Endothelial cell of umbilical vein (primary cell): Measurements from ENCODE around the gene AURKAIP1. TPM values are rescaled to one million over a fixed set of nuclear protein-coding genes. Genes with fewer than 3 reads are reported as not detected.

Experiments used
- BruUV-seq: library from RNA; stranded (reverse); fragments of 400-500 nt; replicated peaks from 2 replicates; lab custom pipeline; 2021; lab: Mats Ljungman, UMichigan
- CTCF ChIA-PET: fragments of 300-600, 350-600 bp; sonication (Branson Sonifier 250); formaldehyde crosslinking; loops from one replicate; lab custom pipeline; 2021; ENCODE audit warnings: antibody characterized with exemption, inconsistent platforms; lab: Charles Lee
- POLR2A ChIA-PET: fragments of 300-600, 350-600 bp; sonication (Branson Sonifier 250); formaldehyde crosslinking; loops from one replicate; lab custom pipeline; 2021; ENCODE audit warnings: antibody characterized with exemption, inconsistent platforms; lab: Charles Lee
- DNase-seq: peaks from one replicate; pipeline ENCODE4 v3.0.0-alpha.2; 2011; ENCODE audit warnings: low read depth, low spot score
- FAIRE-seq: peaks from 2 replicates; lab custom pipeline; 2011; peaks lifted over from hg19 to GRCh38; lab: Jason Lieb, UNC
- H2AFZ ChIP-seq: 2 replicates; pipeline ENCODE4 v1.6.0; 2012; ENCODE audit warnings: low read depth, low read length, control low read depth, inconsistent platforms
- H3K27ac ChIP-seq: 2 replicates; pipeline ENCODE4 v1.5.1; 2011; ENCODE audit warnings: low read depth, mild to moderate bottlenecking, control low read depth, low read length, moderate library complexity; ENCODE audit not compliant: insufficient read depth
- H3K27me3 ChIP-seq, 2 experiments: 2 replicates each; pipeline versions ENCODE4 v1.6.0 to v1.6.1; 2011; ENCODE audit warnings: low read length in 2 of 2, mixed read lengths in 1 of 2; ENCODE audit not compliant: control insufficient read depth in 2 of 2, insufficient read depth in 2 of 2
- H3K36me3 ChIP-seq, 2 experiments: 2 replicates in 1 of 2; 3 replicates in 1 of 2; pipeline ENCODE4 v1.5.1; 2011; ENCODE audit warnings: low read length in 2 of 2, mild to moderate bottlenecking in 1 of 2, moderate library complexity in 1 of 2; ENCODE audit not compliant: control insufficient read depth in 2 of 2, insufficient read depth in 2 of 2; ENCODE audit errors: extremely low read depth in 1 of 2
- H3K4me1 ChIP-seq: 3 replicates; pipeline ENCODE4 v1.5.1; 2011; ENCODE audit warnings: mild to moderate bottlenecking, low read length; ENCODE audit not compliant: control insufficient read depth, insufficient read depth; ENCODE audit errors: extremely low read depth
- H3K4me2 ChIP-seq: 2 replicates; pipeline ENCODE4 v1.6.1; 2011; ENCODE audit warnings: low read length, control low read depth, mixed read lengths; ENCODE audit not compliant: insufficient read depth
- H3K4me3 ChIP-seq, 3 experiments: fragments of 200-600 bp in 1 of 3; sonication (generic), shearing (Covaris generic) in 1 of 3; replicated peaks in 1 of 3; 2 replicates each; pipeline ENCODE4 v1.5.1; 2011 to 2016; ENCODE audit warnings: control low read depth in 3 of 3, low read length in 3 of 3, mild to moderate bottlenecking in 2 of 3, inconsistent platforms in 1 of 3, low read depth in 1 of 3, moderate library complexity in 1 of 3; ENCODE audit not compliant: insufficient read depth in 1 of 3
- H3K79me2 ChIP-seq: 2 replicates; pipeline ENCODE4 v1.6.0; 2012; ENCODE audit warnings: low read length, inconsistent platforms; ENCODE audit not compliant: control insufficient read depth, insufficient read depth
- H3K9ac ChIP-seq: replicated peaks from 2 replicates; pipeline ENCODE3; 2011; ENCODE audit warnings: low read length, control low read depth; ENCODE audit not compliant: insufficient read depth; ENCODE audit errors: extremely low read depth
- H3K9me1 ChIP-seq: replicated peaks from 3 replicates; pipeline ENCODE4 v1.6.0; 2011; ENCODE audit warnings: mild to moderate bottlenecking, low read length; ENCODE audit not compliant: control insufficient read depth, insufficient read depth; ENCODE audit errors: extremely low read depth
- H3K9me3 ChIP-seq: replicated peaks from 2 replicates; pipeline ENCODE4 v1.5.1; 2012; ENCODE audit warnings: low read length, inconsistent platforms; ENCODE audit not compliant: control insufficient read depth, insufficient read depth
- H4K20me1 ChIP-seq: replicated peaks from 2 replicates; pipeline ENCODE3; 2011; ENCODE audit warnings: mild to moderate bottlenecking, low read length; ENCODE audit not compliant: control insufficient read depth, insufficient read depth; ENCODE audit errors: extremely low read depth
- EZH2 ChIP-seq: IDR thresholded peaks from 2 replicates; pipeline ENCODE4 v1.6.1; 2012; ENCODE audit warnings: borderline replicate concordance, low read depth, mild to moderate bottlenecking, moderate library complexity, low read length, inconsistent platforms; ENCODE audit not compliant: severe bottlenecking
- FOS ChIP-seq: IDR thresholded peaks from 2 replicates; pipeline ENCODE4 v1.6.1; 2011; ENCODE audit warnings: mild to moderate bottlenecking, low read length, moderate library complexity, borderline replicate concordance; ENCODE audit not compliant: insufficient read depth
- GATA2 ChIP-seq: IDR thresholded peaks from 2 replicates; pipeline ENCODE4 v1.7.0; 2011; ENCODE audit warnings: low read depth, mild to moderate bottlenecking, moderate library complexity, mixed read lengths, low read length; ENCODE audit not compliant: insufficient read length, insufficient read depth
- JUN ChIP-seq: IDR thresholded peaks from 2 replicates; pipeline ENCODE4 v1.6.1; 2011; ENCODE audit warnings: borderline replicate concordance, low read depth; ENCODE audit not compliant: insufficient read length, insufficient read depth
- MYC ChIP-seq: IDR thresholded peaks from one replicate; pipeline ENCODE4 v1.6.1; 2011; ENCODE audit warnings: mild to moderate bottlenecking, low read depth, low read length
- POLR2A ChIP-seq: IDR thresholded peaks from 2 replicates; pipeline ENCODE4 v1.6.1; 2012; ENCODE audit warnings: low read depth, mild to moderate bottlenecking, control low read depth, low read length
- POLR2AphosphoS5 ChIP-seq: IDR thresholded peaks from 2 replicates; pipeline ENCODE4 v1.6.1; 2012; ENCODE audit warnings: low read depth, mild to moderate bottlenecking, control low read depth, low read length, moderate library complexity; ENCODE audit not compliant: insufficient read depth
- dilution Hi-C: fragments of 300-500 bp; cut with MboI; formaldehyde crosslinking; loops from one replicate; pipeline ENCODE4 v1.15.0; 2019; ENCODE audit warnings: low sequenced_read_pairs; ENCODE audit not compliant: extremely low pct_ligation_motif_present
- intact Hi-C: fragments of 100-400 bp; cut with micrococcal nuclease; formaldehyde crosslinking; loops from one replicate; pipeline ENCODE4 v1.10.0; 2022
- polyA plus RNA-seq, 4 experiments: library from polyadenylated mRNA; depleted of rRNA in 3 of 4; stranded (reverse) in 3 of 4; unstranded in 1 of 4; fragments of >200 nt; gene quantifications; 2 replicates each; pipeline versions ENCODE4 v1.2.1 to v1.2.3, GENCODE V29; 2011 to 2012; ENCODE audit warnings: missing spikeins in 1 of 4
- total RNA-seq: library from RNA; stranded (reverse); gene quantifications from 2 replicates; pipeline ENCODE4 v1.2.3, GENCODE V29; 2021
- TF ChIP-seq, protein P1 (sequence below), 2 donors: IDR thresholded peaks; 1 replicate in 1 of 2; 2 replicates in 1 of 2; pipeline ENCODE4 v1.5.1; 2011; ENCODE audit warnings: low read length in 2 of 2, mild to moderate bottlenecking in 2 of 2, moderate library complexity in 2 of 2, control low read depth in 1 of 2, inconsistent platforms in 1 of 2, low read depth in 1 of 2; ENCODE audit not compliant: insufficient read depth in 1 of 2; ENCODE audit errors: extremely low read depth in 1 of 2
- TF ChIP-seq, protein P2 (sequence below): IDR thresholded peaks from 2 replicates; pipeline ENCODE4 v1.6.1; 2011; ENCODE audit not compliant: insufficient read depth, insufficient read length

AURKAIP1 gene
- total and polyA plus RNA-seq, 2 donors (not counting 3 experiments of a cell fraction or from before 2014, with no cell fraction given): 73.3 to 151 TPM

DNA sequence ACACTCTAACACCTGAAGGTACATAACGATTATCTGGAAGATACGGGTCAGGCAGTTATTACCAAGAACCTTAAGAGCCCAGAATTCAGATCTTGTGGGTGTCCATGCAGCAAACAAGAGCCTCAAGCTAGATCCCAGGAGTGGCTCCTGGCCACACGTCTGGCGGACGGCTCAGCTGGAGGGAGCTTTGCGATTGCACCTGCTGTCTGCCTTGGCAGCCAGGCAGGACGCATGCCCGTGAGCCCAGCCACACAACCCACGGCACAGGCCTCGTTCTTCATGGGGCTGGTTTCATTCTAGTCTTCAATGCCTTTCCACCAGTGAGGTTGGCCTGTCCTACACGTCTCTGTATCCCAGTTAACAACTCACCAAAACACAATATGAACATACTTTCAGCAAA lies 18.4 kb upstream of the AURKAIP1 start:
- Histone ChIP-seq H2AFZ (no peak overlapping the region), H3K4me1 (peaks cover 13% of the 10 kb centered on the region), H3K36me3 (peaks cover 30 to 49% of the 10 kb centered on the region in 2 experiments), H4K20me1 (no peaks in the 10 kb centered on the region), H3K4me2 (no peak overlapping the region), H3K4me3 (no peak overlapping the region), H3K27me3 (no peaks in the 10 kb centered on the region), H3K9ac (no peak overlapping the region), H3K9me3 (no peaks in the 10 kb centered on the region), H3K9me1 (no peaks in the 10 kb centered on the region), H3K79me2 (peaks cover 38% of the 10 kb centered on the region), H3K27ac (no peak overlapping the region)
- dilution Hi-C loops: no loop called here
- no TSS peak for BruUV-seq
- FAIRE-seq: no peak
- TF ChIP-seq GATA2 (no peak), POLR2AphosphoS5 (no peak), EZH2 (no peak), JUN (no peak), MYC (no peak), FOS (no peak), POLR2A (no peak)
- TF ChIP-seq, protein P1, sequence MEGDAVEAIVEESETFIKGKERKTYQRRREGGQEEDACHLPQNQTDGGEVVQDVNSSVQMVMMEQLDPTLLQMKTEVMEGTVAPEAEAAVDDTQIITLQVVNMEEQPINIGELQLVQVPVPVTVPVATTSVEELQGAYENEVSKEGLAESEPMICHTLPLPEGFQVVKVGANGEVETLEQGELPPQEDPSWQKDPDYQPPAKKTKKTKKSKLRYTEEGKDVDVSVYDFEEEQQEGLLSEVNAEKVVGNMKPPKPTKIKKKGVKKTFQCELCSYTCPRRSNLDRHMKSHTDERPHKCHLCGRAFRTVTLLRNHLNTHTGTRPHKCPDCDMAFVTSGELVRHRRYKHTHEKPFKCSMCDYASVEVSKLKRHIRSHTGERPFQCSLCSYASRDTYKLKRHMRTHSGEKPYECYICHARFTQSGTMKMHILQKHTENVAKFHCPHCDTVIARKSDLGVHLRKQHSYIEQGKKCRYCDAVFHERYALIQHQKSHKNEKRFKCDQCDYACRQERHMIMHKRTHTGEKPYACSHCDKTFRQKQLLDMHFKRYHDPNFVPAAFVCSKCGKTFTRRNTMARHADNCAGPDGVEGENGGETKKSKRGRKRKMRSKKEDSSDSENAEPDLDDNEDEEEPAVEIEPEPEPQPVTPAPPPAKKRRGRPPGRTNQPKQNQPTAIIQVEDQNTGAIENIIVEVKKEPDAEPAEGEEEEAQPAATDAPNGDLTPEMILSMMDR (IDR thresholded peaks at IDR 0.05; ENCODE audit: extremely low read depth in 1 of 2, insufficient read depth in 1 of 2, low read depth in 1 of 2, low read length in 2 of 2): no peak
- TF ChIP-seq, protein P2, sequence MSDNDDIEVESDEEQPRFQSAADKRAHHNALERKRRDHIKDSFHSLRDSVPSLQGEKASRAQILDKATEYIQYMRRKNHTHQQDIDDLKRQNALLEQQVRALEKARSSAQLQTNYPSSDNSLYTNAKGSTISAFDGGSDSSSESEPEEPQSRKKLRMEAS: no peak
- no peak for DNase-seq
- ChIA-PET CTCF (no interaction called here), POLR2A (no interaction called here)
- intact Hi-C loops: no loop called here
